ENCODE measurements around the gene UST. TPM values are rescaled to one million over a fixed set of nuclear protein-coding genes. Genes with fewer than 3 reads are reported as not detected.

The UST gene
- total RNA-seq, 2 experiments from 2014 or later: 1.9 to 3.7 TPM

DNA sequence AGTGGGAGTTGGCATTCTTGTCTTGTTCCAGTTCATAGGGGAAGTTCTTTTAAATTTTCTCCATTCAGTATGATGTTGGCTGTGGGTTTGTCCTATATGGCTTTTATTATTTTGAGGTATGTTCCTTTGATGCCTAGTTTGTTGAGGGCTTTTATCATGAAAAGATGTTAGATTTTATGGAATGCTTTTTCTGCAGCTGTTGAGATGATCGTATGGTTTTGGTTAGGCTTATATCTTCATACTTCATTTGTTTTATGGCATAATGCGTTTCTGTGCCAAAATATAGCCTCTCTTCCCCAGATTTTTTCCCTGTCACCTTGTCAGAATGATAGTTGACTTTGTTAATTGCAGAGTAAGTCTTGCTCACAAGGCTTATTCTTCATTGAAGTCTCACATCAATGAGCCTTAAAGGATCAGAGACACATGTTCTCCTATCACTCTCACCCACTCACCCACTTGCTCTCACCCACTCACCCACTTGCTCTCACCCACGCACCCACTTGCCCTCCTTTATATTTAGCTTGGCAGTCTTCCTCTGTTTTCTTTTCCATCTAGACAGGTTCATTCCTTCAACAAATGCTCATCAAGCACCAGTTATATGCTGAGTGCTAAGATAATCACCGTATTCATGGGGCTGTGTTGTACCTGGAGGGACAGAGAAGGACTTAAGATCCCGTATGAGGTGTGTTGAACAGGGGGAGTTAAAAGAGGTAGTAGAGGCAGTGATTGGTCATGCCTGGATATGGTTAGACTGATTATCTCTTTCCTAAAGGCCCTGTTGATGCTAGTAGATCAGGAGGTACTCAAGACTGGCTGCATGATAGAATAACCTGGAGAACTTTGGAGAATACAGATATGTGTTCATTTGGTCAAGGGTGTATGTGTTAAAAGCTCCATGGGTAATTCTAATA lies 19.3 kb downstream of the UST start:
- ATAC-seq (ENCODE audit: poor library complexity): no peak
- H3K27me3 ChIP-seq (ENCODE audit: control insufficient read depth in 1 of 2, insufficient read depth in 2 of 2, low read length in 2 of 2): no peaks in the 10 kb centered on the region
- no peaks in the 10 kb centered on the region for H3K36me3 ChIP-seq (ENCODE audit: insufficient read depth, low read length)
- H3K27ac Mint-ChIP-seq: no peak overlapping the region
- H3K4me1 Mint-ChIP-seq (ENCODE audit: low read depth): peaks cover 60% of the 10 kb centered on the region
- no peak for DNase-seq
- no peak overlapping the region for H3K27ac ChIP-seq (ENCODE audit: low read depth in 1 of 2, low read length in 2 of 2)
- CTCF ChIA-PET: no interaction called here
- H3K4me3 Mint-ChIP-seq: no peak overlapping the region
- H3K36me3 Mint-ChIP-seq (ENCODE audit: low read depth): no peaks in the 10 kb centered on the region
- POLR2A ChIA-PET: interaction anchor here (0.8 kb wide), 1 partner anchor 118 kb away, joined by 3 read pairs; no protein-coding TSS in a partner anchor
- H3K9me3 Mint-ChIP-seq: no peaks in the 10 kb centered on the region
- no peak overlapping the region for H3K4me3 ChIP-seq (ENCODE audit: low read length)
- peaks cover 25% of the 10 kb centered on the region for H3K4me1 ChIP-seq (ENCODE audit: insufficient read depth, low read length)
- no peaks in the 10 kb centered on the region for H3K9me3 ChIP-seq (ENCODE audit: control insufficient read depth in 1 of 2, insufficient read depth in 1 of 2, low read length in 2 of 2)
- intact Hi-C loops (cut with DNase I, micrococcal nuclease): no loop called here
- TF ChIP-seq, protein P1, sequence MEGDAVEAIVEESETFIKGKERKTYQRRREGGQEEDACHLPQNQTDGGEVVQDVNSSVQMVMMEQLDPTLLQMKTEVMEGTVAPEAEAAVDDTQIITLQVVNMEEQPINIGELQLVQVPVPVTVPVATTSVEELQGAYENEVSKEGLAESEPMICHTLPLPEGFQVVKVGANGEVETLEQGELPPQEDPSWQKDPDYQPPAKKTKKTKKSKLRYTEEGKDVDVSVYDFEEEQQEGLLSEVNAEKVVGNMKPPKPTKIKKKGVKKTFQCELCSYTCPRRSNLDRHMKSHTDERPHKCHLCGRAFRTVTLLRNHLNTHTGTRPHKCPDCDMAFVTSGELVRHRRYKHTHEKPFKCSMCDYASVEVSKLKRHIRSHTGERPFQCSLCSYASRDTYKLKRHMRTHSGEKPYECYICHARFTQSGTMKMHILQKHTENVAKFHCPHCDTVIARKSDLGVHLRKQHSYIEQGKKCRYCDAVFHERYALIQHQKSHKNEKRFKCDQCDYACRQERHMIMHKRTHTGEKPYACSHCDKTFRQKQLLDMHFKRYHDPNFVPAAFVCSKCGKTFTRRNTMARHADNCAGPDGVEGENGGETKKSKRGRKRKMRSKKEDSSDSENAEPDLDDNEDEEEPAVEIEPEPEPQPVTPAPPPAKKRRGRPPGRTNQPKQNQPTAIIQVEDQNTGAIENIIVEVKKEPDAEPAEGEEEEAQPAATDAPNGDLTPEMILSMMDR (IDR thresholded peaks at IDR 0.05): no peak
- H3K27me3 Mint-ChIP-seq: no peaks in the 10 kb centered on the region

GRCh38 chr6:148768646-148769270 lies 21.9 kb downstream of the UST start:
- intact Hi-C loops (cut with DNase I, micrococcal nuclease): no loop called here
- ATAC-seq (ENCODE audit: poor library complexity): no peak
- Mint-ChIP-seq H3K4me3 (no peak overlapping the region), H3K9me3 (no peaks in the 10 kb centered on the region), H3K36me3 (ENCODE audit: low read depth) (no peaks in the 10 kb centered on the region), H3K27ac (no peak overlapping the region), H3K27me3 (no peaks in the 10 kb centered on the region), H3K4me1 (ENCODE audit: low read depth) (peaks cover 44% of the 10 kb centered on the region)
- H3K36me3 ChIP-seq (ENCODE audit: insufficient read depth, low read length): no peaks in the 10 kb centered on the region
- peaks cover 26% of the 10 kb centered on the region for H3K4me1 ChIP-seq (ENCODE audit: insufficient read depth, low read length)
- no peaks in the 10 kb centered on the region for H3K27me3 ChIP-seq (ENCODE audit: control insufficient read depth in 1 of 2, insufficient read depth in 2 of 2, low read length in 2 of 2)
- DNase-seq: no peak
- no peaks in the 10 kb centered on the region for H3K9me3 ChIP-seq (ENCODE audit: control insufficient read depth in 1 of 2, insufficient read depth in 1 of 2, low read length in 2 of 2)
- POLR2A ChIA-PET: interaction anchor here (4.0 kb wide), 1 partner anchor 9 kb away, joined by 34 read pairs; no protein-coding TSS in a partner anchor
- TF ChIP-seq, protein P1 (IDR thresholded peaks at IDR 0.05): no peak
- no peak overlapping the region for H3K4me3 ChIP-seq (ENCODE audit: low read length)
- no peak overlapping the region for H3K27ac ChIP-seq (ENCODE audit: low read depth in 1 of 2, low read length in 2 of 2)
- CTCF ChIA-PET: interaction anchor here (1.0 kb wide), 1 partner anchor 11 kb away, joined by 4 read pairs; no protein-coding TSS in a partner anchor

GRCh38 chr6:148769304-148769968 lies 22.6 kb downstream of the UST start:
- Histone ChIP-seq H3K27me3 (ENCODE audit: control insufficient read depth in 1 of 2, insufficient read depth in 2 of 2, low read length in 2 of 2) (no peaks in the 10 kb centered on the region), H3K9me3 (ENCODE audit: control insufficient read depth in 1 of 2, insufficient read depth in 1 of 2, low read length in 2 of 2) (no peaks in the 10 kb centered on the region), H3K36me3 (ENCODE audit: insufficient read depth, low read length) (no peaks in the 10 kb centered on the region), H3K4me3 (ENCODE audit: low read length) (no peak overlapping the region), H3K27ac (ENCODE audit: low read depth in 1 of 2, low read length in 2 of 2) (no peak overlapping the region), H3K4me1 (ENCODE audit: insufficient read depth, low read length) (peaks cover 26% of the 10 kb centered on the region)
- ATAC-seq (ENCODE audit: poor library complexity) (no peak), DNase-seq (no peak)
- Mint-ChIP-seq H3K4me1 (ENCODE audit: low read depth) (peaks cover 43% of the 10 kb centered on the region), H3K27me3 (no peaks in the 10 kb centered on the region), H3K27ac (no peak overlapping the region), H3K4me3 (no peak overlapping the region), H3K9me3 (no peaks in the 10 kb centered on the region), H3K36me3 (ENCODE audit: low read depth) (no peaks in the 10 kb centered on the region)
- intact Hi-C loops (cut with DNase I, micrococcal nuclease): no loop called here
- ChIA-PET POLR2A (interaction anchor here (2.3 to 4.0 kb wide), 2 partner anchors 10 to 21 kb away, joined by 13 to 34 read pairs; no protein-coding TSS in a partner anchor), CTCF (interaction anchor here (1.0 kb wide), 1 partner anchor 11 kb away, joined by 4 read pairs; no protein-coding TSS in a partner anchor)
- TF ChIP-seq, protein P1 (IDR thresholded peaks at IDR 0.05): no peak

Measured in CD4-positive, alpha-beta T cell (primary cell).